GM23338 (cell line): ENCODE measurements around the gene SLC25A13. TPM values are rescaled to one million over a fixed set of nuclear protein-coding genes. Genes with fewer than 3 reads are reported as not detected.

Source experiments
- ATAC-seq: fragments of 200-7000 bp; cut with Tn5 transposase; 3 replicates; pipeline ENCODE4 v1.9.1; 2020
- DNase-seq: peaks from one replicate; pipeline ENCODE4 v3.0.0-alpha.2; 2015; ENCODE audit warnings: low spot score
- H2AFZ ChIP-seq: fragments of 200-600 bp; sonication (generic); 2 replicates; pipeline ENCODE4 v1.8.0; 2016; ENCODE audit warnings: antibody characterized with exemption, mild to moderate bottlenecking, moderate library complexity
- H3F3A ChIP-seq: fragments of 200-600 bp; sonication (generic); replicated peaks from 2 replicates; pipeline ENCODE4 v1.8.0; 2017; ENCODE audit warnings: antibody characterized with exemption, mixed run types, low read depth
- H3K27ac ChIP-seq: fragments of 200-600 bp; sonication (generic); 2 replicates; pipeline ENCODE4 v1.6.1; 2016; ENCODE audit warnings: low read depth
- H3K27me3 ChIP-seq: fragments of 200-600 bp; sonication (generic); 2 replicates; pipeline ENCODE4 v1.8.0; 2016; ENCODE audit warnings: mild to moderate bottlenecking, mixed run types, moderate library complexity; ENCODE audit not compliant: insufficient read depth
- H3K36me3 ChIP-seq: fragments of 200-600 bp; sonication (generic); 2 replicates; pipeline ENCODE4 v1.8.0; 2016; ENCODE audit warnings: mild to moderate bottlenecking; ENCODE audit not compliant: insufficient read depth
- H3K4me1 ChIP-seq: fragments of 200-600 bp; sonication (generic); 2 replicates; pipeline ENCODE4 v1.8.0; 2016; ENCODE audit warnings: mild to moderate bottlenecking, moderate library complexity; ENCODE audit not compliant: insufficient read depth
- H3K4me2 ChIP-seq: fragments of 200-600 bp; sonication (generic); 2 replicates; pipeline ENCODE4 v1.7.1; 2017; ENCODE audit warnings: mixed run types
- H3K4me3 ChIP-seq: fragments of 200-600 bp; sonication (generic); 2 replicates; pipeline ENCODE4 v1.6.1; 2016; ENCODE audit warnings: mixed run types
- H3K79me2 ChIP-seq: fragments of 200-600 bp; sonication (generic); replicated peaks from 2 replicates; pipeline ENCODE4 v1.8.0; 2017; ENCODE audit warnings: mild to moderate bottlenecking; ENCODE audit not compliant: insufficient read depth
- H3K9me2 ChIP-seq: fragments of 200-600 bp; sonication (generic); 2 replicates; pipeline ENCODE4 v1.8.0; 2017; ENCODE audit not compliant: insufficient read depth
- H4K20me1 ChIP-seq: fragments of 200-600 bp; sonication (generic); replicated peaks from 2 replicates; pipeline ENCODE4 v1.8.0; 2017; ENCODE audit warnings: mild to moderate bottlenecking; ENCODE audit not compliant: insufficient read depth
- H3K27ac Mint-ChIP-seq: 2 replicates; pipeline ENCODE4 v1.8.0; 2020; ENCODE audit warnings: inconsistent platforms, mild to moderate bottlenecking, moderate library complexity, mixed read lengths
- H3K27me3 Mint-ChIP-seq: 3 replicates; pipeline ENCODE4 v1.8.0; 2022; ENCODE audit warnings: low read depth, mild to moderate bottlenecking, moderate library complexity, mixed read lengths, inconsistent platforms; ENCODE audit not compliant: insufficient read depth, poor library complexity
- H3K36me3 Mint-ChIP-seq: 3 replicates; pipeline ENCODE4 v1.8.0; 2021; ENCODE audit warnings: low read depth, mild to moderate bottlenecking, inconsistent platforms, moderate library complexity, mixed read lengths
- H3K4me1 Mint-ChIP-seq: 3 replicates; pipeline ENCODE4 v1.8.0; 2020; ENCODE audit warnings: mild to moderate bottlenecking, inconsistent platforms, mixed read lengths
- H3K4me3 Mint-ChIP-seq: 3 replicates; pipeline ENCODE4 v1.8.0; 2021; ENCODE audit warnings: moderate library complexity, mild to moderate bottlenecking, inconsistent platforms, mixed read lengths
- H3K9me3 Mint-ChIP-seq: 3 replicates; pipeline ENCODE4 v1.8.0; 2020; ENCODE audit warnings: moderate library complexity, mild to moderate bottlenecking, inconsistent platforms, mixed read lengths
- CREB1 ChIP-seq: fragments of 250-450 bp; sonication (Bioruptor Pico); IDR thresholded peaks from 2 replicates; pipeline ENCODE4 v1.5.0; 2020; ENCODE audit warnings: low read depth, mild to moderate bottlenecking, moderate library complexity
- CTCF ChIP-seq, 2 experiments: fragments of 200-600 bp in 1 of 2; sonication (generic) in 1 of 2; conservative IDR thresholded peaks; 2 replicates each; pipeline versions ENCODE4 v1.5.1 to v1.6.1; 2016 to 2017; ENCODE audit warnings: antibody characterized with exemption in 2 of 2, low read depth in 2 of 2, mild to moderate bottlenecking in 2 of 2, moderate library complexity in 1 of 2
- ETS1 ChIP-seq: IDR thresholded peaks from 2 replicates; pipeline ENCODE4 v1.6.1; 2016; ENCODE audit warnings: antibody characterized with exemption
- EZH2 ChIP-seq: fragments of 200-600 bp; sonication (generic); IDR thresholded peaks from one replicate; pipeline ENCODE4 v1.8.0; 2017; ENCODE audit warnings: antibody characterized with exemption, mild to moderate bottlenecking, low read depth; ENCODE audit not compliant: unreplicated experiment
- EZH2phosphoT487 ChIP-seq: fragments of 200-600 bp; sonication (generic); IDR thresholded peaks from one replicate; pipeline ENCODE4 v1.8.1; 2018; ENCODE audit warnings: antibody characterized with exemption; ENCODE audit not compliant: unreplicated experiment
- JUNB ChIP-seq: IDR thresholded peaks from one replicate; pipeline ENCODE4 v1.6.1; 2016; ENCODE audit warnings: antibody characterized with exemption; ENCODE audit not compliant: unreplicated experiment
- NANOG ChIP-seq: IDR thresholded peaks from 2 replicates; pipeline ENCODE4 v1.6.1; 2016; ENCODE audit warnings: antibody characterized with exemption, borderline replicate concordance
- STAT1 ChIP-seq: IDR thresholded peaks from one replicate; pipeline ENCODE4 v1.6.1; 2016; ENCODE audit warnings: antibody characterized with exemption; ENCODE audit not compliant: unreplicated experiment
- ZNF331 ChIP-seq: fragments of 250-450 bp; sonication (Bioruptor Pico); IDR thresholded peaks from 2 replicates; pipeline ENCODE4 v1.5.0; 2020; ENCODE audit warnings: low read depth, mild to moderate bottlenecking, moderate library complexity
- polyA plus RNA-seq: library from polyadenylated mRNA; unstranded; fragments of >200 nt; fragmentation: Nextera tagmentation; extraction: Ambion mirVana; gene quantifications from 2 replicates; pipeline ENCODE4 v1.2.1, GENCODE V29; 2016
- total RNA-seq: library from RNA; depleted of rRNA; stranded (reverse); fragments of >200 nt; shearing (Covaris generic); gene quantifications from 2 replicates; pipeline ENCODE4 v1.2.3, GENCODE V29; 2014
- TF ChIP-seq, protein P1 (sequence below): IDR thresholded peaks from one replicate; pipeline ENCODE4 v1.6.1; 2018; ENCODE audit warnings: antibody characterized with exemption; ENCODE audit not compliant: unreplicated experiment

The SLC25A13 gene
- total and polyA plus RNA-seq, 2 experiments from 2014 or later, result 51.1 to 84.6 TPM

- Mint-ChIP-seq H3K36me3 (peaks cover 30% of the 10 kb centered on the region), H3K4me3 (no peak overlapping the region), H3K4me1 (peaks cover 10% of the 10 kb centered on the region), H3K27me3 (no peaks in the 10 kb centered on the region), H3K9me3 (peaks cover 26% of the 10 kb centered on the region), H3K27ac (no peak overlapping the region)
- TF ChIP-seq, protein P1, sequence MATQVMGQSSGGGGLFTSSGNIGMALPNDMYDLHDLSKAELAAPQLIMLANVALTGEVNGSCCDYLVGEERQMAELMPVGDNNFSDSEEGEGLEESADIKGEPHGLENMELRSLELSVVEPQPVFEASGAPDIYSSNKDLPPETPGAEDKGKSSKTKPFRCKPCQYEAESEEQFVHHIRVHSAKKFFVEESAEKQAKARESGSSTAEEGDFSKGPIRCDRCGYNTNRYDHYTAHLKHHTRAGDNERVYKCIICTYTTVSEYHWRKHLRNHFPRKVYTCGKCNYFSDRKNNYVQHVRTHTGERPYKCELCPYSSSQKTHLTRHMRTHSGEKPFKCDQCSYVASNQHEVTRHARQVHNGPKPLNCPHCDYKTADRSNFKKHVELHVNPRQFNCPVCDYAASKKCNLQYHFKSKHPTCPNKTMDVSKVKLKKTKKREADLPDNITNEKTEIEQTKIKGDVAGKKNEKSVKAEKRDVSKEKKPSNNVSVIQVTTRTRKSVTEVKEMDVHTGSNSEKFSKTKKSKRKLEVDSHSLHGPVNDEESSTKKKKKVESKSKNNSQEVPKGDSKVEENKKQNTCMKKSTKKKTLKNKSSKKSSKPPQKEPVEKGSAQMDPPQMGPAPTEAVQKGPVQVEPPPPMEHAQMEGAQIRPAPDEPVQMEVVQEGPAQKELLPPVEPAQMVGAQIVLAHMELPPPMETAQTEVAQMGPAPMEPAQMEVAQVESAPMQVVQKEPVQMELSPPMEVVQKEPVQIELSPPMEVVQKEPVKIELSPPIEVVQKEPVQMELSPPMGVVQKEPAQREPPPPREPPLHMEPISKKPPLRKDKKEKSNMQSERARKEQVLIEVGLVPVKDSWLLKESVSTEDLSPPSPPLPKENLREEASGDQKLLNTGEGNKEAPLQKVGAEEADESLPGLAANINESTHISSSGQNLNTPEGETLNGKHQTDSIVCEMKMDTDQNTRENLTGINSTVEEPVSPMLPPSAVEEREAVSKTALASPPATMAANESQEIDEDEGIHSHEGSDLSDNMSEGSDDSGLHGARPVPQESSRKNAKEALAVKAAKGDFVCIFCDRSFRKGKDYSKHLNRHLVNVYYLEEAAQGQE, result no peak
- TF ChIP-seq ZNF331 (CRISPR knock-in tag), result no peak
- no peak for TF ChIP-seq STAT1
- ATAC-seq, result no peak
- no peak overlapping the region for H3K27ac ChIP-seq
- no peak overlapping the region for H3K4me3 ChIP-seq
- peaks cover 11% of the 10 kb centered on the region for H3K4me1 ChIP-seq
- H2AFZ ChIP-seq, result no peak overlapping the region
- peaks cover 79% of the 10 kb centered on the region for H3K79me2 ChIP-seq
- 0 out of 2 replicates have a peak, but pooled peaks cover 13% of the 10 kb centered on the region for H3K9me2 ChIP-seq
- no peaks in the 10 kb centered on the region for H3K27me3 ChIP-seq
- no peaks in the 10 kb centered on the region for H3K36me3 ChIP-seq
- no peak for DNase-seq
- peaks cover 6% of the 10 kb centered on the region for H4K20me1 ChIP-seq
- no peak overlapping the region for H3K4me2 ChIP-seq
- H3F3A ChIP-seq, result no peaks in the 10 kb centered on the region
These were observed 37.7 kb downstream of the SLC25A13 start for GRCh38 chr7:96284240-96284639.

DNA sequence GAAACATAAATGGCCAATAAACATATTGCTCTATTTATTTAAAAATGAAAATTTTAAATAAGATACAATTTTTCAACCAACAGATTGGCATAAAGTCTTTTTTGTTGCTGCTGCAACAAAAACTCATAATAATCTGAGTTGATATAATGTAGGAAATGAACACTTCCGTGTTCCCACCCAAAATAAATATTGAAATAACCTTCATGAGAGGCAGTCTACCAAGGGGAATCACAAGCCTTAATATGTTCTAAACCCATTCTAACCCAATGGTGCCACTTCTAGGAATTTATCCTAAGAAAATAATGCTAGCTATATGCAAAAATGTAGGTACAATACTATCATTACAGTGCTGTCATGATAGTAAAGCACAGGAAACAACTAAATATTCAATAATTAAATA lies 39.1 kb downstream of the SLC25A13 start:
- H3K9me3 Mint-ChIP-seq, result peaks cover 12% of the 10 kb centered on the region; the same call in 2 of the 3 replicates
- H3K79me2 ChIP-seq, result peaks cover 74% of the 10 kb centered on the region
- H3K9me2 ChIP-seq, result 0 out of 2 replicates have a peak, but pooled peaks cover 11% of the 10 kb centered on the region
- H3K36me3 Mint-ChIP-seq, result peaks cover 16% of the 10 kb centered on the region
- H3K27me3 ChIP-seq, result no peaks in the 10 kb centered on the region
- peaks cover 6% of the 10 kb centered on the region for H4K20me1 ChIP-seq
- no peaks in the 10 kb centered on the region for H3F3A ChIP-seq
- H3K4me3 Mint-ChIP-seq, result no peak overlapping the region
- H3K27ac Mint-ChIP-seq, result no peak overlapping the region
- no peak overlapping the region for H3K4me3 ChIP-seq
- H3K4me1 Mint-ChIP-seq, result peaks cover 10% of the 10 kb centered on the region
- no peak overlapping the region for H3K27ac ChIP-seq
- H3K4me2 ChIP-seq, result no peak overlapping the region
- no peaks in the 10 kb centered on the region for H3K36me3 ChIP-seq
- TF ChIP-seq STAT1 (no peak), EZH2 (no peak), ETS1 (no peak), CTCF (conservative IDR thresholded peaks at IDR 0.05; ENCODE audit: low read depth in 2 of 2) (no peak), CREB1 (no peak), ZNF331 (CRISPR knock-in tag) (no peak), NANOG (no peak), EZH2phosphoT487 (no peak), JUNB (no peak)
- TF ChIP-seq, protein P1, result no peak
- H2AFZ ChIP-seq, result no peak overlapping the region
- no peaks in the 10 kb centered on the region for H3K27me3 Mint-ChIP-seq
- DNase-seq (no peak), ATAC-seq (no peak)
- peaks cover 11% of the 10 kb centered on the region for H3K4me1 ChIP-seq
